HG02884 (cell line): ENCODE data around the gene FGF23.
"Not testable (repeated sequence)": the region's sequence is repeated elsewhere in the genome, so short reads cannot be mapped to it uniquely, and the experiment has no call there.

Experiments
- ATAC-seq: cut with Tn5 transposase; IDR thresholded peaks from one replicate; pipeline ENCODE4 v1.9.1; 2021; ENCODE audit warnings: mild to moderate bottlenecking, moderate library complexity; ENCODE audit not compliant: unreplicated experiment

The FGF23 gene

DNA sequence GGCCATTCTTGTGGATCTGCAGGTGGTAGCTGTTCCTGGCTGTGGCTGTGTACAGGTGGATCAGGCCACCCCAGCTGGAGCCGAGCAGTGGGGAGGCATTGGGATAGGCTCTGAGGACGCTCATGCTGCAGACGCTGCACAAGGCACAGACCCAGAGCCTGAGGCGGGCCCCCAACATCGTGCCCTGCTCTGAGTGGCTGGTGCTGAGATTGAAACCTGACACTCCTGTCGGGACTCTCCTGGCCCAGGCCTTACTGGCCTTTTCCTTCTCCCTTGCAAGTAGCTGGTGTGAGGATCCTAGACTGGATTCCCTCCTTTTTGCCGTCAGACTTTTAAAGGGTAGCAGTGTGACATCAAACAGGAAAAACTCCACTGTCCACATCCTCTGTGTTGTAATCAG, at the start of gene FGF23:
FGF23 (minus strand) TSS at position 308 of the 400 bp plus-strand sequence; CDS start at position 178, 130 bp downstream.
- ATAC-seq = no peak

DNA sequence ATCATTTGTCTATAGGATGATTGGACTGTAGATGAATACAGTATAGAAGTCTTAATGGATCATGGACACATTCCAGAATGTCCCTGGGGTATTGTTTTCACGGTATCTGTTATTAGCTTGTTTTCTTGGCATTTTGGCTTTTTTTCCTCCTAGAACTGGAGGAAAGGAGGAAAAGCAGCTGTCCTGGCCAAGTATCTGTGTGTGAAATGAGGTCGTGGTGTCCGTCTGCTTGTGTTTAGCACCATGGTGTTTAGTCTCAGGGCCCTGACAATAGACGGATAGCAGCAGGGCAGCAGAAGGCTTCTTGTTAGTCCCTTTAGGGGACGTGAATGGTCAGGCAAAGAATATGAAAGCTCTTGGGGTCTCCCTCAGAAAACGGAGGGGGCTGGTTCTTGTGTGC, 44.9 kb upstream of the FGF23 start:
- ATAC-seq = no peak

DNA sequence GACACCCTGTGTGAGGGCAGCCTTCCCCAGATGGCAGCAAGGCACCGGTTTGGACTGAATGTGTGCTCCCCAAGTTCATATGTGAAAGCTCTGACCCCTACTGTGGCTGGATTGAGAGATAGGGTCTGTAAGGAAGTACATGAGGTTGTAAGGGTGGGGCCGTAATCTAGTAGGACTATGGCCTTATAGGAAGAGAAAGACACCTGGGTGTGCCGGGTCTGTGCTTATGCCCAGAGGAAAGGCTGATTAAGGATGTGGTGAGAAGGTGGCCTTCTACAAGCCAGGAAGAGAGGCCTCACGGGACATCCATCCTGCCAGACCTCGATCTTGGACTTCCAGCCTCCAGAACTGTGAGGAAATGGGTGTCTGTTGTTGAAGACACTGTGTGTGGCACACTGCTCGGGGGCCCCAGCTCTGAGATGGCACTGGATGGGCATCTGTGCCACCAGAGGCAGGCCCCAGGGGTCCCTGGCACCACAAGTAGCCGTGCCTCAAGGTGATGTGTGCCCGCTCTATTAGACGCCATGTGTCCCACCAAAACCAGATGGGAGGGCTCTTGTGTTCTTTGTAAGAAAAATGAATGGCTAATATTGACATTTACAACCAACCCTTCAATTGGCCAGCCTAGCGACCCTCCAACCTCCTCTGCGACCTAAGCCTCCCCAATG, 44.1 kb upstream of the FGF23 start:
- ATAC-seq = no peak

DNA sequence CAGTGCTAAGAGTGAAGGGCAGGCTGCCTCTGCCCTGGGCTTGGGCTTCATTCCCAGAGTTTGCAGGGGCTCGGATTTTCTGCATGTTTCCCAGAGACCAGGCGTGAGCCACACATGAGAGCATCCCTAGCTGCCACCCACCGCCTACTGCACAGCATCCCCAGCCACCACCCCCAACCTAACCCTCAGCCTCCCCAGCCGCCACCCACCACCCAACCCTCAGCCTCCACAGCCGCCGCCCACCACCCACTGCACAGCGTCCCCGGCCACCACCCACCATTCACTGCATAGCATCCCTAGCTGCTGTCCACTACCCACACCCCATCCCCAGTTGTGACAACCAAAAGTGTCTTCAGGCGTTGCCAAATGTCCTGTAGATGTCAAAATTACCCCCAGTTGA, 43.5 kb upstream of the FGF23 start:
- no peak for ATAC-seq

DNA sequence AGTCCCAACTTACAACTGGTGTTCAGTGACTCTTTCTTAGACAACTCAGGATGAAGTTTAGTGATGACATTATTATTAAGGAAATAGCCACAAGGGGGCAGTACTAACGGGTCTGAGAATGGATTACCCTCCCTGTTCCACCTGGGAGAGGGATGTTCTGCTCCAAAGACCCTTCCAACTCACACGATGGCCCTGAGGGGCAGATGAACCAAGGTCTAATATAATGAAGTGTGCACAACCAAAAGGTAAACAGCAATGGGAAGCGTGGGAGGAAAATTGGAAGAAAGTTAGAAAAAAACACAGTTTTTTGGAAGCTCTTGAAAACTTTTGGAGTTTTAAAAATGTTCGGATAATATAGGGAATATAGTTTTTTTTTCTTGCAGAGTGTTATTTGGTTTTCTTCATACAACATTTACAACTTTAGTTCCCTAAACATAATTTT, 42.1 kb upstream of the FGF23 start:
- no peak for ATAC-seq

DNA sequence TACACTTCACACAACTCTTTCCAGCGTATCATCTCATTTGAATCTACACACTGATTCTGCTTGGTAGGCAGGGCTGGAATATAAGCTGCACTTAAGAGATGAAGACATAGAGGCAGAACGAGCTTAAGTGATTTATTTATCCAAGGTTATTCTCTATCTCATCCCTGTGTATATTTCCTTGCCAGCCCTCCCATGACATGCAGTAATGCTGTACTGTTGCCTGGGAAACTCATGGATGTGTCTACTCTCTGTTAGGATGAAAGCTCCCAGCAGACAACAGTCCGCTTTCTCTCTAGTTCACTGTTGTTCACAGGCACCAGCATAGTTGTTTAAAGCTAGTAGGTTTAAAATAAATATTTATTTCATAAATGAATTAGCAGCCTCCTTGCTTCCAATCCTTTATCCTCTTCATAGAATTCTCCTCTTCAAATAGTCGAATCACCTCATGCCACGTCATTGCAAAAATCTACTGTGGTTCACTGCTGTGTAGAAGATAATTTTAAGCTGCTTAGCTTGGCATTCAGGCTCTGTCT, 40.7 kb upstream of the FGF23 start:
- no peak for ATAC-seq

DNA sequence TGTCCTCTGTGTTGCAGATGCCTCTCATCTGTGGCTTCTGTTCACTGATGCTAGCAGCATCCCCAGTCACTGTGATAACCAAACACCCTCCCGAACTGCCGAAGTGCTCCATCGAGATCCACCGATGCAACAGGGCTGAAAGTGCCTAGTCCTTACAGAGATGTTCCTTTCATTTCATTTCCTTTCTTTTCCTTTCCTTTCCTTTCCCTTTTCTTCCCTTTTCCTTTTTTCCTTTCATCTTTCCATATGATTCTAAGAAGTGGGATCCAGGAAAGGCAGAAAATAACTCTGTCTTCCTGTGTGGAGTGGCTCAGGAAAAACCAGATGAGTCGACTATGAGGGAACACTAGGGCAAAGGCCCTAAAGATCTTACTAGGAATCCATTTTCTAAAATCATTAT, 39.4 kb upstream of the FGF23 start:
- no peak for ATAC-seq

DNA sequence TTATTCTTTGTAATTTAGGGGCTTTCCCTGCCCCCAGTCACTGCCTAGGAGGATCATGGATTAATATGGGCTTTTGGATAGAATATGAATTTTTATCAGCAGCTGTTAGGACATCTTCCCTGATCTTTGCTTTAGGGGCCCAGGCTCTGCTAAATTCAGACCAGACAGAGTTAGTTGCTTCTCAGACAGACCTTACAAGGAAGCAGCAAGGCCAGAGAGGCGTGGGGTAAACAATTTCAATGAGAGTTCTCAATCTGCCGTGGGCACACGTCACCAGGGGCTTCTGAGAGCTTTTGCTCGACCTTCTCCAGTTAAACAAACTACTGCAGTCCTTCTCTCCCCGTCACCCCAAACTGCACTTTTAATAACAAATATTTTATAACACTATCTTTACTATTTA, 38.4 kb upstream of the FGF23 start:
- ATAC-seq = no peak

DNA sequence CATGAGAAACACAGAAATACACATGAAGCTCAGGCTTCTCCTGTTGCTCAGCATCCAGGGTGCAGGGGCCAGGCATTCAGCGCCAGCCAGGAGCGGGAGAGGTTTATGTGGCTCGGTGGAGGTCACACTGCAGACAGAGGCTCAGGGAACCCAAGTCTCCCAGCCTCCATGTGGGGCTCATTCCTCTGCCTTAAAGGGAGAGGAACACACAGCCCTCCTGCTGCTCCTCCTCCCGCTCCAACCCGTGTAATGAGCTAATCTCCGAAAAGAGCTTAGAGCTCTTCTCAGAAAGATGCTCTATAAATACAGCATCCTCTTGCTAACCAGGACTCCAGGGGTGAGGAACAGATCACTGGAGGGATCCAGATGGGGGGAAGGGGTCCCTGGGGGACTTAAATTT, 37.9 kb upstream of the FGF23 start:
- no peak for ATAC-seq

DNA sequence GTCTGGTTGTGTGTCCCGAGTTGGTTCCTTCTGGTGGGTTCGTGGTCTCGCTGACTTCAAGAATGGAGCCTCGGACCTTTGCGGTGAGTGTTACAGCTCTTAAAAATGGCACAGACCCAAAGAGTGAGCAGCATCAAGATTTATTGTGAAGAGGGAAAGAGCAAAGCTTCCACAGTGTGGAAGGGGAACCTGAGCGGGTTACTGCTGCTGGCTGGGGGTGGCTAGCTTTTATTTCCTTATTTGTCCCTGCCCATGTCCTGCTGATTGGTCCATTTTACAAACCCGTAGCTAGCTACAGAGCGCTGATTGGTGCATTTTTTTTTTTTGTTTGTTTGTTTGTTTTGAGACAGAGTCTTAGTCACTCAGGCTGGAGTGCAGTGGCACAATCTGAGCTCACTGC, 36.8 kb upstream of the FGF23 start:
- no peak for ATAC-seq

DNA sequence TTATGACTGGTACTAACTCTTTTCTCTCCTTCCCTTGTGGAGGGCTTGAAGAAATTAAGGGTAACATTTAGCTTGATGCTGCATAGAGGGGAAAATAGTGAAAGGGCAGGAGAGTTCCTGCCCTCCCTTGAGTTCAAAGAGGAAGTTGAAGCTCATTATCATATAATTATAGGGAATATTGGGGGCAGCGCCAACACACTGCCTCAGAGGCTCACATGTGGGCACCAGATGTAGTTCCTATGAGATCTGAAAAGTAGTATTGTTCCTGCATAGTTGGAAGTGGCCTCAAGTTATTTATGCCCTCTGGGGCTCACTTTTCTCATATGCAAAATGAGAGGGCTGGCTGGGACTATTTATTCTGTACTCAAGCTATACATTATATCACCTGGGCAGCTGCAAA, 33.0 kb upstream of the FGF23 start:
- ATAC-seq = no peak

DNA sequence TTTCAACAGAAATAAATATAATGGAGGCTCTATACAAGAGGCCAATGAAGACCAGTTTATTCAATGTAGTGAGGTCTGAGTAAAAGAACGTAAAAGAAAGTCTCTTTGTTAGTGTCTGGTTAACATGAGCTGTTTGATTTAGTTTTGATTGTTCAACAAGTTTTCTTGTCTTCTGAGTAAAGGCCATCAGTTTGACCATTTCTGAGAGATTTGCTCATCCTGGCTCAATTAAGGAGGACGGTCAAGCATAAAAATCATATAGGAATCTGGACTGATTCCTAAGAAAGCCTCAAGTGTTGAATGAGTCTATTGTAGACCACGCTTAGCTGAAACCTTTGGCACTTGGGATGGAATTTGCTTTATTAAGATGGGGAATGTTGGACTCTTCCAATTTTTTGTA, 32.5 kb upstream of the FGF23 start:
- no peak for ATAC-seq

DNA sequence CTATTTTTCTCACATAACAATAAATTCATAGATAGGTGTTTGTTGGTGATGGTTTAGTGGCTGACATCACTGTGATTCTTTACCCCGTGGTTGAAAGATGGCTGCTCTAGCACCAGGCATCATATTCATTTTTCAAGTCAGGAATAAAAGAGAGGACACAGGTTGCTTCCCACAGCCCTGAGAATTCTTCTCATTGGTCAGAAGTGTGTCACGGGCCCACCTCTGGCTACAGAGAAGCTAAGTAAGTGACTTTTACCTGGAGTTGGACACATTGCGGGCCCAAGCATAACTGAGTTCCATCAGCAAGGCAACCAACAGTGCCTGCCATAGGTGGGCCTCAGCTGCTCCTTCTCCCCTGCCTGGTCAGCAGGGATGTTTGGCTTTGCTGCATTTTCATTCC, 27.6 kb upstream of the FGF23 start:
- no peak for ATAC-seq

DNA sequence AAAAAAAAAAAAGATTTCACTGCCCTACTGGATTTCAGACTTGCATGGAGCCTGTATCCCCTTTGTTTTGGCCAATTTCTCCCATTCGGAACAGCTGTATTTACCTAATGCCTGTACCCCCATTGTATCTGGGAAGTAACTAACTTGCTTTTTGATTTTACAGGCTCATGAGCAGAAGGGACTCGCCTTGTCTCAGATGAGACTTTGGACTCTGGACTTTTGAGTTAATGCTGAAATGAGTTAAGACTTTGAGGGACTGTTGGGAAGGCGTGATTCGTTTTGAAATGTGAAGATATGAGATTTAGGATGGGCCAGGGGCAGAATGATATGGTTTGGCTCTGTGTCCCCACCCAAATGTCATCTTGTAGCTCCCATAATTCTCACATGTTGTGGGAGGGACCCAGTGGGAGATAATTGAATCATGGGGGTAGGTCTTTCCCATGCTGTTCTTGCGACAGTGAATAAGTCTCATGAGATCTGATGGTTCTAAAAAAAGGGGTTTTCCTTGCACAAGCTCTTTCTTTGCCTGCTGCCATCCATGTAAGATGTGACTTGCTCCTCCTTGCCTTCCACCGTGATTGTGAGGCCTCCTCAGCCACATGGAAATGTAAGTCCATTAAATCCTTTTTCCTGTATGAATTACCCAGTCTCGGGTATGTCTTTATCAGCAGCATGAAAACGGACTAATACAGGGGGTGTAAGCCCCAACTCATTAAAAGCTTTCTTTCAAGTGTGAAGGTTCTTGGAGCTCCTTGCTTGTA, 25.5 kb upstream of the FGF23 start:
- ATAC-seq = not testable (repeated sequence)

DNA sequence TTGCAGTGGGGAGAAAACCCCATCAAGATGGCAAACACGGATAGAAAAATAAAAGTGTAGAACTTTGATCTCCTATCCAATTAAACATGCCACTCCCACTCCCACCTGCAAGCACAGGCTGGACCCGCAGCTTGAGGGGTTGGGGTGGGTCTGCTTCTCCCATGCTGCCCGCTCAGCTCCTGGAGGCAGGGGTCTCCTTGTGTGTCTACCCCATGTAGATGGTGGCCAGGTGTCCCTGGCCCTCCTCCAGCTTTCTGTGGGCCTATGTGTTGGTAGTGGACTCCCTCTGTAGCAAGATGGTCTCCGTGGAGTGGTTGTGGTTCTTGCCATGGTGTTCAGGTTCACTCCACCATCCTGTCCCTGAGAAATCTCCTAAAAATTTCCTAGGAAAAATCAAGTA, 23.5 kb upstream of the FGF23 start:
- no peak for ATAC-seq

DNA sequence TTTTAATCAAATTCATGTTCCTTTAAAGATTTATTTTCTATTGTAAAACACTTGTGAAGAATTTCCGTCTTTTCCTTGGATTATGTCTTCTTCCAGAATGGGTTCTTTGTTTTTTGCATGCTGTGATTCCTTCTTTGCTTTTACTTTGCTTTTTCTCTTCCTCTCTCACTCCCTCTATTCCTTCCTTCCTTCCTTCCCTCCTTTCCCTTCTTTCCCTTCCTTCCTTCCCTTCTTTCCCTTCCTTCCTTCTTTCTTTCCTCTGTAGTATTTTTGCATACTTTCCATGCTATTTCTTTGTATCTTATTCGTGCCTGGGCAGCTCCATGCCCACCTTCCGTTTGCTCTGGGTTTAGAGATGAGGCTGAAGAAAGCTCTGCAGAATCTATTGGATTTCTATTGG, 21.6 kb upstream of the FGF23 start:
- ATAC-seq = no peak

DNA sequence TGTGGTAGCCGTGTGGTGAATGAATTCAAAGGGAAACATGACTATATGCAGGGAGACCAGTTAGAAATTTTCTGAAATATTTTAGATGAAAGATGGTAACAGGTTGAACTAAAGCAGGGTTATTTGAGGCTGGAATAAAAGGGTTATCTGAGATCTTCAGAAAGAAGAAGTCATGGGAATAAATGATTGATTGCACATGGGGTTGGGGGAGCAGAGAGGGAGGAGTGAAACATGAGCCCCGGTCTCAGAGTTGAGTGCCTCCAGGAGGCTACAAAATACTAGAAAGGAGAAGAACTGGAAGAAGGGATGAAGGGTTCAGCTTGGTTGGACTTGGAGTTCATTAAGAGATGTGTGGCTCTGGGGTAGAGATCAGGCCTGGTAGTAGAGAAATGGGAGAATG, 16.3 kb upstream of the FGF23 start:
- ATAC-seq = no peak

DNA sequence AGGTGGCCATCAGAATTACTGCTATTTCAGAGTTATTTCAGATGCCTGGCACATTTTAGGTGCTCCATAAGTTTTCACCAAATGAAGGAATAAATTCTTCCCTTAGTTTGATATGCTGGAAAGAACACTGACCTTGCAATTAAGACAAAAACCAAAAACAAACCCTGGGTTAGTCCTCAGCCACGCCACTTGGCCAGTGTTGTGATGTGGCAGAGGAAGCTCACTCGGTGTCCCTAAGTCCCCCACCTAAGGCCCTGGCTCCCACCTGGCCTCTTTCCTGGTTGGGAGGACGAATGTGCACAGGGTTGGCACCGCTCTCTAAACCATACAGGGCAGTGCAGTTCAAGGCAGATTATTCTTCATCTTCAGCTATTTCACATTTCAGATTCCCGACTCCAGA, 13.7 kb upstream of the FGF23 start:
- ATAC-seq = no peak

DNA sequence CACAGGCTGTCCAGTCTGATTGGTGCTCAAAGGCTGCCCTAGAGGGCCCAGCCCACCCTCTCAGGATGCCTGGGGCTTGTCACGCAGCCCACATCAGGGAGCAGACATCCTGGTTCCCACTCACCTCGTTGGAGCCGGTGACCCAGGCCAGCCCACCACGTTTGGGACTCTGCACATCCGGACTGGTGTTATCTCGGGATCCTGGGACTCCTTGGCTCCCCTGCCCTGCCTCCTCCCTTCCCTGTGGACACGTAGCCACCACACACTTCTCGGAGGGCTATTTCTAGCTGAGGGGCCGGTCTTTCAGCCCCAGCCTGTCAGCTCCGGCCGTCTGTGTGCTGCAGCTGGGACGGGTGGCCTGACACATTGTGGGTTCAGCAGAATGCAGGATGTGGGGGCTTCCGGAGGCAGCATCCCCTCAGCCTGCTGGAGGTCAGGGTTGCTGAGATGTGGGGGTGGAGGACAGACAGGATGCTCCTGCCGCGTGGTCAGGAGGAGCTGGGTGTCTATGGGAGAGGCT, 12.8 kb upstream of the FGF23 start:
- no peak for ATAC-seq

DNA sequence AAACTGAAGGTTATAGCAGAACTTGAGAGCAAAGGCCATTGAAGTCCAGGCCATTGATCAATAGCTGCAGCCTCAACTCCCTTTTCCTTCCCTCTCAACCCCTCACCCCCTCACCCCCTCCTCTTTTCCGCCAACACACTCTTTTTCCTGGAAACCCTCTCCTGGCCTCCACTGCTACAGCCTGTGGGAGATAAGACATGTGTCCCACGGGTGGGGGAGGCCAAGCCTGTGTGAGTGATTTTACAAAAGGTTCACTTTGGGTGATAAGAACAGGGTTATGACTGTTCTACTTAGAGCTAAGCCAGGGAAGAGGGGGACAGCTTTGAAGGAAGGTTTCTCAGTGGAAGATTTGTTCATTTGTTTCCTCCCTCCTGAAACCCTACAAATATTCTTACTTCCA, 9.2 kb upstream of the FGF23 start:
- ATAC-seq = no peak

DNA sequence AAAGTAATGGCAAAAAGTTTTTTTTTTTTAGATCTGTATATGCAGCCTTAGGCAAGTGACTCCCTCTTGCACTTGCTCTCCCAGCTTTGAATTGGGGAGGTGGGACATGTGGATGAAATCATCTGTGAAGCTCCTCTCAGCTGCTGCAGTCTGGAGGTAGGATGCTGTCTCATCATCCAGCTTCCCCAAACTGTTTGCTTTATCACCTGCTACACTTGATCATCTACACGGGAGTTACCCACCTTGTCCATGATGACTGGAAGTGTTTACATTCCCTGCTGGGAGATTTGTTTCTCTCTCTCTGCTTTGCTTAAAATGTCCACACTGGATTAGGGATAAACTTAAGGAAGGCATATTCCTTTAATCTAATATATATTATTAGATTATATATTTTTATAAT, 8.5 kb upstream of the FGF23 start:
- ATAC-seq = no peak

DNA sequence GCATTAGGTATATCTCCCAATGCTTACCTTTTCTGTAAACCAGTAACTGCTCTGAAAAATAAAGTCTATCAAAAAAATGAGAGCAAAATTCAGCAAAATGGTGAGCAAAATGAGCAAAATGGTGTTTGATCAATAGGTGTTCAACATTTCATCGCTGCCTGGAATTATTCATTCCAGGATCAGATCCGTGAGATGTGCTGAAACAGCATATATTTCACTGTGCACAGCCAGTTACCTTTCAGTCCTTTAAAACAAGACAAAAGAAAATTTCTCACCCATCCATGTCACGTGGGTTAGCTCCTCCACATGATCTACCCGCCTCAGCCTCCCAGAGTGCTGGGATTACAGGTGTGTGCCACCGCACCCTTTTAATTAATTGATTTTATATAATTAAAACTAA, 8.1 kb upstream of the FGF23 start:
- no peak for ATAC-seq
